Diencephalon (tissue), 1 donor: ENCODE data around the gene MAB21L2. TPM values are rescaled to one million over a fixed set of nuclear protein-coding genes. Genes with fewer than 3 reads are reported as not detected.

Experiments
- total RNA-seq: library from RNA; depleted of rRNA; stranded (reverse); fragments of >200 nt; gene quantifications from one replicate; pipeline ENCODE4 v1.2.3, GENCODE V29; 2014

MAB21L2 gene
- total RNA-seq: 3.0 TPM

GRCh38 chr4:150582146-150582872, at the start of gene MAB21L2:
MAB21L2 (plus strand) TSS chr4:150582151; CDS start chr4:150583030, 879 bp downstream.

